HL-60 (cell line): ENCODE measurements around the gene CLIC3.

Experiments
- DNase-seq, 2 experiments: peaks; one replicate each; pipeline ENCODE4 v3.0.0-alpha.2; 2010 to 2020; ENCODE audit warnings: low read depth in 1 of 2, low spot score in 1 of 2
- H3K27ac ChIP-seq: fragments of 250-450 bp; sonication (Bioruptor Pico); replicated peaks from 2 replicates; pipeline ENCODE4 v1.5.1; 2020; ENCODE audit warnings: mild to moderate bottlenecking, moderate library complexity
- H3K27me3 ChIP-seq: fragments of 250-450 bp; sonication (Bioruptor Pico); 2 replicates; pipeline ENCODE4 v1.5.1; 2021; ENCODE audit warnings: mild to moderate bottlenecking, moderate library complexity; ENCODE audit not compliant: insufficient read depth, poor library complexity, severe bottlenecking
- H3K4me3 ChIP-seq: replicated peaks from 2 replicates; pipeline ENCODE4 v1.5.1; 2011; ENCODE audit warnings: mild to moderate bottlenecking, control low read depth, low read length; ENCODE audit not compliant: insufficient read depth
- CTCF ChIP-seq: IDR thresholded peaks from one replicate; pipeline ENCODE4 v1.5.1; 2011; ENCODE audit warnings: low read length, control low read depth, inconsistent platforms; ENCODE audit not compliant: insufficient read depth
- GABPA ChIP-seq: IDR thresholded peaks from 2 replicates; pipeline ENCODE4 v1.6.1; 2012; ENCODE audit warnings: low read depth
- POLR2AphosphoS5 ChIP-seq: IDR thresholded peaks from 2 replicates; pipeline ENCODE4 v1.6.1; 2012; ENCODE audit warnings: low read depth
- REST ChIP-seq: IDR thresholded peaks from 2 replicates; pipeline ENCODE4 v1.6.1; 2012; ENCODE audit warnings: low read depth; ENCODE audit not compliant: insufficient replicate concordance
- SPI1 ChIP-seq: IDR thresholded peaks from 2 replicates; pipeline ENCODE4 v1.6.1; 2012; ENCODE audit warnings: low read depth, mild to moderate bottlenecking, borderline replicate concordance

Gene CLIC3

GRCh38 chr9:136988872-136989271 is 7.5 kb downstream of the CLIC3 start:
- no peak for TF ChIP-seq REST
- TF ChIP-seq GABPA = no peak
- TF ChIP-seq POLR2AphosphoS5 = no peak
- TF ChIP-seq SPI1 = no peak
- no peak for TF ChIP-seq CTCF
- DNase-seq = no peak
- no peak overlapping the region for H3K4me3 ChIP-seq
- H3K27ac ChIP-seq = no peak overlapping the region
- peaks cover 24% of the 10 kb centered on the region for H3K27me3 ChIP-seq

- TF ChIP-seq REST (no peak), POLR2AphosphoS5 (no peak), SPI1 (no peak), GABPA (no peak), CTCF (no peak)
- Histone ChIP-seq H3K27me3 (peaks cover 25% of the 10 kb centered on the region), H3K4me3 (no peak overlapping the region), H3K27ac (no peak overlapping the region)
- DNase-seq = no peak
Measured at GRCh38 chr9:136985853-136986252, 10.5 kb downstream of the CLIC3 start.

GRCh38 chr9:136985027-136985602 is 11.3 kb downstream of the CLIC3 start:
- Histone ChIP-seq H3K27ac (no peak overlapping the region), H3K4me3 (no peak overlapping the region), H3K27me3 (peaks cover 25% of the 10 kb centered on the region)
- TF ChIP-seq GABPA (no peak), CTCF (no peak), SPI1 (no peak), REST (no peak), POLR2AphosphoS5 (no peak)
- DNase-seq = no peak
